OCI-LY3 (cell line): ENCODE results near the gene HCST.

Experiments
- CTCF ChIP-seq: fragments of 200-600, 300-600 bp; sonication (generic); IDR thresholded peaks from 2 replicates; pipeline ENCODE4 v1.5.1; 2014; ENCODE audit warnings: antibody characterized with exemption, low read length, low read depth
- EZH2phosphoT487 ChIP-seq: fragments of 200-600 bp; shearing (Covaris generic); IDR thresholded peaks from 2 replicates; pipeline ENCODE4 v1.6.1; 2018; ENCODE audit warnings: antibody characterized with exemption, mixed run types, low read depth

DNA sequence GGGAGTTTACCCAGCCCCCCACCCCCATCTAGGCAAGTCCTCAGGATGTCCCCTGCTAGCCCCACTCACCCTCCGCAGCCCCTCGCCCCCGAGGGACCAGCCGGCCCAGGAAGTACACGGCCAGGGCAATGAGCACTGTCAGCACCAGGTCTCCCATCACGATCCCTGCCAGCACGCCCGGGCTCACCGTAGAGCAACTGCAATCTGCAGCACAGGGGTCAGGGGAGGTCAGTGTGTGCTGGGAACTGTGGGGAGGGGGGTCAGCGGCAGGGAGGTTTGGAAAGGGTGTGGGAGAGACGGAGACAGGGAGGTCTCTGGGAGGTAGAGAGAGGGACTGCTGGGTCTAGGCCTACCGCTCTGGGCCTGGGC, 5.0 kb downstream of the HCST start:
- TF ChIP-seq CTCF (no peak), EZH2phosphoT487 (no peak)
